ENCODE results near the gene SLCO3A1.

- TF ChIP-seq RAD21 (IDR thresholded peaks at IDR 0.05) (no peak), FOXA2 (IDR thresholded peaks at IDR 0.05) (no peak), CTCF (IDR thresholded peaks at IDR 0.05; ENCODE audit: low read depth, low read length, missing input control) (no peak), JUND (IDR thresholded peaks at IDR 0.05) (no peak), TAF1 (conservative IDR thresholded peaks at IDR 0.05) (no peak), MAX (IDR thresholded peaks at IDR 0.05) (no peak), EGR1 (IDR thresholded peaks at IDR 0.05; ENCODE audit: low read depth in 2 of 2) (no peak), HNF4A (conservative IDR thresholded peaks at IDR 0.05) (no peak)
Observed at GRCh38 chr15:91916051-91916450, 62.5 kb downstream of the SLCO3A1 start.
